GM13976 (cell line): ENCODE data around the gene HPS4.

Experiments used
- DNase-seq: peaks from one replicate; pipeline ENCODE4 v3.0.0; 2012; ENCODE audit warnings: low spot score
- CTCF ChIP-seq: IDR thresholded peaks from 2 replicates; pipeline ENCODE4 v1.5.1; 2012; ENCODE audit warnings: borderline replicate concordance, mild to moderate bottlenecking; ENCODE audit not compliant: insufficient read depth; ENCODE audit errors: extremely low read depth, missing control alignments, control extremely low read depth
- in situ Hi-C: fragments of 300-500 bp; cut with MboI; formaldehyde crosslinking; loops from one replicate; pipeline ENCODE4 v1.12.0; 2022; ENCODE audit warnings: low sequenced_read_pairs, mixed read lengths, inconsistent platforms; ENCODE audit not compliant: unreplicated experiment

Gene HPS4

GRCh38 chr22:26481694-26482093, 1.9 kb downstream of the HPS4 start:
- in situ Hi-C loops, result no loop called here
- DNase-seq, result no peak
- no peak for TF ChIP-seq CTCF

- DNase-seq, result no peak
- in situ Hi-C loops, result no loop called here
- no peak for TF ChIP-seq CTCF
These were observed 2.4 kb downstream of the HPS4 start for GRCh38 chr22:26481112-26481693.

GRCh38 chr22:26480611-26480932, 3.0 kb downstream of the HPS4 start:
- in situ Hi-C loops, result no loop called here
- no peak for DNase-seq
- TF ChIP-seq CTCF, result no peak

- in situ Hi-C loops, result no loop called here
- TF ChIP-seq CTCF, result no peak
- no peak for DNase-seq
These were observed 3.6 kb downstream of the HPS4 start for GRCh38 chr22:26479792-26480610.

- in situ Hi-C loops, result no loop called here
- TF ChIP-seq CTCF, result no peak
- no peak for DNase-seq
These were observed 4.4 kb downstream of the HPS4 start for GRCh38 chr22:26479043-26479791.

GRCh38 chr22:26477341-26477731, 6.2 kb downstream of the HPS4 start:
- in situ Hi-C loops, result no loop called here
- DNase-seq, result no peak
- TF ChIP-seq CTCF, result no peak
